ELR (cell line): ENCODE results near the gene NUP93.
"Not testable (repeated sequence)": the region's sequence is repeated elsewhere in the genome, so short reads cannot be mapped to it uniquely, and the experiment has no call there.

Source experiments
- DNase-seq: peaks from one replicate; pipeline ENCODE4 v3.0.0-alpha.2; 2015; ENCODE audit warnings: low read depth

The NUP93 gene

GRCh38 chr16:56709443-56710040 lies 20.4 kb upstream of the NUP93 start:
- DNase-seq, result no peak

- DNase-seq, result no peak
These were observed 19.7 kb upstream of the NUP93 start for GRCh38 chr16:56710181-56710737.

GRCh38 chr16:56711862-56712261 lies 18.1 kb upstream of the NUP93 start:
- DNase-seq, result peak; percentile 25

GRCh38 chr16:56713794-56714193 lies 16.1 kb upstream of the NUP93 start:
- no peak for DNase-seq

GRCh38 chr16:56715126-56715525 lies 14.8 kb upstream of the NUP93 start:
- no peak for DNase-seq

- no peak for DNase-seq
These were observed 13.2 kb upstream of the NUP93 start for GRCh38 chr16:56716761-56717160.

GRCh38 chr16:56717532-56717931 lies 12.4 kb upstream of the NUP93 start:
- DNase-seq, result not testable (repeated sequence)

GRCh38 chr16:56722200-56722842 lies 7.6 kb upstream of the NUP93 start:
- no peak for DNase-seq

- no peak for DNase-seq
These were observed 5.7 kb upstream of the NUP93 start for GRCh38 chr16:56724191-56724590.

GRCh38 chr16:56726283-56726682 lies 3.6 kb upstream of the NUP93 start:
- no peak for DNase-seq

- no peak for DNase-seq
These were observed 3.0 kb upstream of the NUP93 start for GRCh38 chr16:56726926-56727325.

- no peak for DNase-seq
These were observed 1.9 kb upstream of the NUP93 start for GRCh38 chr16:56728027-56728426.

GRCh38 chr16:56728980-56729734 lies 772 bp upstream of the NUP93 start:
- DNase-seq, result peak; percentile 37

- no peak for DNase-seq
These were observed 2.4 kb downstream of the NUP93 start for GRCh38 chr16:56732366-56732765.

- no peak for DNase-seq
These were observed 2.9 kb downstream of the NUP93 start for GRCh38 chr16:56732832-56733231.

- DNase-seq, result peak; percentile 76
These were observed 4.5 kb downstream of the NUP93 start for GRCh38 chr16:56734429-56734828.

GRCh38 chr16:56736476-56736875 lies 6.5 kb downstream of the NUP93 start:
- DNase-seq, result no peak

- DNase-seq, result peak; percentile 8
These were observed 7.6 kb downstream of the NUP93 start for GRCh38 chr16:56737539-56737938.

- DNase-seq, result no peak
These were observed 8.3 kb downstream of the NUP93 start for GRCh38 chr16:56738221-56738620.

GRCh38 chr16:56739378-56739777 lies 9.4 kb downstream of the NUP93 start:
- DNase-seq, result not testable (repeated sequence)

- no peak for DNase-seq
These were observed 11.5 kb downstream of the NUP93 start for GRCh38 chr16:56741399-56741798.

- DNase-seq, result peak; percentile 94
These were observed 12.4 kb downstream of the NUP93 start for GRCh38 chr16:56742030-56742984.
